ENCODE data around the gene SKOR1. TPM values are rescaled to one million over a fixed set of nuclear protein-coding genes. Genes with fewer than 3 reads are reported as not detected.

SKOR1 gene
- polyA plus RNA-seq, 1 of the 3 experiments (the other 2 are of a cell fraction) = 0.26 TPM

DNA sequence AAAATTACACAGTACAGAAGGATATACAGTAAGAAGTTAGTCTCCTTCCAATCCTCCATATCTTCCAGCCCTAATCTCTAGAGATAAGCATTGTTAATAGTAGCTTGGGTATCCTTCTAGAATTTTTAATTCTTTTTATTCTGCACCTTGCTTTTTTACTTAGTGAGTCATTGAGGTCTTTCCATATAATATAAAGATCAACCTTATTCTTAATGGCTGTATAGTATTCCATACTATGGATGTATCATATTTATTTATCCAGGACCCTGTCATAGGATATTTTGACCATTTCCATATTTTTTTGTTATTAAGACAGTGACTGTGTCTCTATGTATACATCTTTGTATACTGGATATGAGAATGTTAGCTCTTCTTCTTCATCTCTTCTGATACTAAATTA lies 36.3 kb upstream of the SKOR1 start:
- H3K9ac ChIP-seq = no peak overlapping the region
- no peaks in the 10 kb centered on the region for H3K79me2 ChIP-seq (ENCODE audit: insufficient read depth)
- no peak overlapping the region for H3K4me3 ChIP-seq (ENCODE audit: low read depth in 2 of 2, low read length in 1 of 2)
- H2AFZ ChIP-seq (ENCODE audit: low read depth) = no peak overlapping the region
- peaks cover 4% of the 10 kb centered on the region for H3F3A ChIP-seq (replicated peaks; ENCODE audit: insufficient read depth)
- TF ChIP-seq, protein P1, sequence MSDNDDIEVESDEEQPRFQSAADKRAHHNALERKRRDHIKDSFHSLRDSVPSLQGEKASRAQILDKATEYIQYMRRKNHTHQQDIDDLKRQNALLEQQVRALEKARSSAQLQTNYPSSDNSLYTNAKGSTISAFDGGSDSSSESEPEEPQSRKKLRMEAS (IDR thresholded peaks at IDR 0.05; ENCODE audit: low read depth) = no peak
- TF ChIP-seq YY1 (IDR thresholded peaks at IDR 0.05; ENCODE audit: low read depth) (no peak), MXI1 (IDR thresholded peaks at IDR 0.05; ENCODE audit: low read depth, low read length) (no peak), RAD21 (IDR thresholded peaks at IDR 0.05; ENCODE audit: low read length) (no peak), SMC3 (IDR thresholded peaks at IDR 0.05; ENCODE audit: low read depth, low read length) (no peak), TAF1 (IDR thresholded peaks at IDR 0.05; ENCODE audit: borderline replicate concordance, low read depth, low read length) (no peak), EZH2phosphoT487 (IDR thresholded peaks at IDR 0.05; ENCODE audit: borderline replicate concordance, low read depth) (no peak), FOSL2 (IDR thresholded peaks at IDR 0.05; ENCODE audit: borderline replicate concordance, low read depth) (no peak), NRF1 (IDR thresholded peaks at IDR 0.05; ENCODE audit: low read depth, low read length) (no peak), RFX5 (IDR thresholded peaks at IDR 0.05; ENCODE audit: low read length) (no peak), ELF1 (IDR thresholded peaks at IDR 0.05) (no peak), JUND (IDR thresholded peaks at IDR 0.05) (no peak), CHD2 (IDR thresholded peaks at IDR 0.05; ENCODE audit: low read length, partially characterized antibody) (no peak), TCF12 (IDR thresholded peaks at IDR 0.05) (no peak), GATA2 (CRISPR knock-in tag; IDR thresholded peaks at IDR 0.05) (no peak), TEAD4 (IDR thresholded peaks at IDR 0.05; ENCODE audit: borderline replicate concordance, insufficient read depth) (no peak), POLR2AphosphoS5 (IDR thresholded peaks at IDR 0.05; ENCODE audit: low read depth, low read length) (no peak)
- TF ChIP-seq, protein P2, sequence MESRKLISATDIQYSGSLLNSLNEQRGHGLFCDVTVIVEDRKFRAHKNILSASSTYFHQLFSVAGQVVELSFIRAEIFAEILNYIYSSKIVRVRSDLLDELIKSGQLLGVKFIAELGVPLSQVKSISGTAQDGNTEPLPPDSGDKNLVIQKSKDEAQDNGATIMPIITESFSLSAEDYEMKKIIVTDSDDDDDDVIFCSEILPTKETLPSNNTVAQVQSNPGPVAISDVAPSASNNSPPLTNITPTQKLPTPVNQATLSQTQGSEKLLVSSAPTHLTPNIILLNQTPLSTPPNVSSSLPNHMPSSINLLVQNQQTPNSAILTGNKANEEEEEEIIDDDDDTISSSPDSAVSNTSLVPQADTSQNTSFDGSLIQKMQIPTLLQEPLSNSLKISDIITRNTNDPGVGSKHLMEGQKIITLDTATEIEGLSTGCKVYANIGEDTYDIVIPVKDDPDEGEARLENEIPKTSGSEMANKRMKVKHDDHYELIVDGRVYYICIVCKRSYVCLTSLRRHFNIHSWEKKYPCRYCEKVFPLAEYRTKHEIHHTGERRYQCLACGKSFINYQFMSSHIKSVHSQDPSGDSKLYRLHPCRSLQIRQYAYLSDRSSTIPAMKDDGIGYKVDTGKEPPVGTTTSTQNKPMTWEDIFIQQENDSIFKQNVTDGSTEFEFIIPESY (IDR thresholded peaks at IDR 0.05; ENCODE audit: borderline replicate concordance, low read depth) = no peak
- TF ChIP-seq, protein P3, sequence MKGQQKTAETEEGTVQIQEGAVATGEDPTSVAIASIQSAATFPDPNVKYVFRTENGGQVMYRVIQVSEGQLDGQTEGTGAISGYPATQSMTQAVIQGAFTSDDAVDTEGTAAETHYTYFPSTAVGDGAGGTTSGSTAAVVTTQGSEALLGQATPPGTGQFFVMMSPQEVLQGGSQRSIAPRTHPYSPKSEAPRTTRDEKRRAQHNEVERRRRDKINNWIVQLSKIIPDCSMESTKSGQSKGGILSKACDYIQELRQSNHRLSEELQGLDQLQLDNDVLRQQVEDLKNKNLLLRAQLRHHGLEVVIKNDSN (IDR thresholded peaks at IDR 0.05; ENCODE audit: borderline replicate concordance, low read depth) = no peak
- TF ChIP-seq, protein P4, sequence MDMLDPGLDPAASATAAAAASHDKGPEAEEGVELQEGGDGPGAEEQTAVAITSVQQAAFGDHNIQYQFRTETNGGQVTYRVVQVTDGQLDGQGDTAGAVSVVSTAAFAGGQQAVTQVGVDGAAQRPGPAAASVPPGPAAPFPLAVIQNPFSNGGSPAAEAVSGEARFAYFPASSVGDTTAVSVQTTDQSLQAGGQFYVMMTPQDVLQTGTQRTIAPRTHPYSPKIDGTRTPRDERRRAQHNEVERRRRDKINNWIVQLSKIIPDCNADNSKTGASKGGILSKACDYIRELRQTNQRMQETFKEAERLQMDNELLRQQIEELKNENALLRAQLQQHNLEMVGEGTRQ (IDR thresholded peaks at IDR 0.05; ENCODE audit: borderline replicate concordance, low read depth, low read length) = no peak
- peaks cover 4 to 7% of the 10 kb centered on the region in 2 experiments for H3K4me1 ChIP-seq (ENCODE audit: control insufficient read depth in 1 of 2, insufficient read depth in 2 of 2, low read depth in 1 of 2, low read length in 1 of 2)
- peaks cover 0 to under 1% of the 10 kb centered on the region in 2 experiments for H3K36me3 ChIP-seq (replicated peaks in 1 of 2; ENCODE audit: control insufficient read depth in 1 of 2, insufficient read depth in 2 of 2, low read length in 1 of 2)
- no peaks in the 10 kb centered on the region for H4K20me1 ChIP-seq (ENCODE audit: insufficient read depth)
- DNase-seq = no peak
- no peaks in the 10 kb centered on the region for H3K9me2 ChIP-seq
- H3K4me2 ChIP-seq = no peak overlapping the region
- POLR2A ChIA-PET = no interaction called here
- H3K27me3 ChIP-seq (ENCODE audit: insufficient read depth) = no peaks in the 10 kb centered on the region
- H3K9me3 ChIP-seq = no peaks in the 10 kb centered on the region
- no peak overlapping the region for H3K27ac ChIP-seq (ENCODE audit: low read depth in 2 of 2, low read length in 1 of 2)
- CTCF ChIA-PET = no interaction called here
